HUES6 (cell line): ENCODE data around the gene IGF2BP3.

Source experiments
- H3K27ac ChIP-seq: 2 replicates; pipeline ENCODE4 v1.7.0; 2013; ENCODE audit warnings: low read depth, mild to moderate bottlenecking, low read length, inconsistent platforms
- H3K27me3 ChIP-seq: 2 replicates; pipeline ENCODE4 v1.6.1; 2013; ENCODE audit warnings: low read length; ENCODE audit not compliant: control insufficient read depth, insufficient read depth
- H3K36me3 ChIP-seq: 2 replicates; pipeline ENCODE4 v1.6.1; 2013; ENCODE audit warnings: low read length; ENCODE audit not compliant: control insufficient read depth, insufficient read depth
- H3K4me1 ChIP-seq: 2 replicates; pipeline ENCODE4 v1.6.1; 2013; ENCODE audit warnings: low read length; ENCODE audit not compliant: control insufficient read depth, insufficient read depth
- H3K4me3 ChIP-seq: 2 replicates; pipeline ENCODE4 v1.5.1; 2013; ENCODE audit warnings: low read depth, low read length
- H3K9ac ChIP-seq: one replicate; pipeline ENCODE4 v1.6.1; 2013; ENCODE audit warnings: mild to moderate bottlenecking, low read length
- H3K9me3 ChIP-seq: 2 replicates; pipeline ENCODE4 v1.6.1; 2013; ENCODE audit warnings: low read depth, low read length; ENCODE audit not compliant: control insufficient read depth, insufficient read depth

IGF2BP3 gene

DNA sequence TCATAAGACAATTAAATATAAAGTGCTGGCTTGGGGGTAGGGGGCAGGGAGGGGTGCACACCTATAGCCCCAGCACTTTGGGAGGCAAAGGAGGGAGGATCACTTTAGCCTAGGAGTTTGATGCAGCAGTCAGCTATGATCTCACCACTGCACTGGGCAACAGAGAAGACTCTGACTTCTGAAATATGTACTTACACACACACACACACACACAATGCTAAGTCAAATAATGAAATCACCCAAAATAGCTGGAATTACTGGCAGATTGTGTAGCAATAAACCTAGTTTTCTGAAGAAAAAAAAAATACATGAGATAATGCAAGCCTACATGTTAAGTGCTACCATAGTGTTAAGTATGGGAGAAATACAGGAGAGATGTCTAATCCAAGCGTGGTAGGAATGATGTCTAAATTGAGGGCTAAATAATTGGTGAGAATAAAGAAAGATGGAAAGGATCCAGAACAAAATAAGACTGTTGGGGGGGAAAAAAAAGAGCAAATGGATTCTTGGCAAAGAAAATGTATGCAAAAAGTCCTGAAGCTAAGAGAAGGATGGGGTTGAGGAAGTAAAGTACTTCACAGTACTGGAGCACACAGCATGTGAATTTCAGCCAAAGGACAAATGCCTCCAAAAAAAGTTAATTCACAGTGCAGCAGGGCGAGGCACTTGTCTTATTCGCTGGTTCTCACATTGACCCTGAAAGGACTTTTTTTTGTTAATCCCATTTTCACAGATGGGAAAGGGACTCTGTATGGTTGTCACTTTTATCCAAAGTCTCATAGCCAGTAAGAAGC is 73.9 kb downstream of the IGF2BP3 start:
- Histone ChIP-seq H3K36me3 (peaks cover 60% of the 10 kb centered on the region), H3K27ac (no peak overlapping the region), H3K4me1 (no peaks in the 10 kb centered on the region), H3K27me3 (no peaks in the 10 kb centered on the region), H3K9me3 (no peaks in the 10 kb centered on the region), H3K4me3 (no peak overlapping the region), H3K9ac (no peak overlapping the region)

GRCh38 chr7:23394488-23395171 is 75.7 kb downstream of the IGF2BP3 start:
- H3K36me3 ChIP-seq = peaks cover 55% of the 10 kb centered on the region
- H3K27ac ChIP-seq = no peak overlapping the region
- no peaks in the 10 kb centered on the region for H3K4me1 ChIP-seq
- H3K27me3 ChIP-seq = no peaks in the 10 kb centered on the region
- H3K9ac ChIP-seq = no peak overlapping the region
- H3K4me3 ChIP-seq = no peak overlapping the region
- no peaks in the 10 kb centered on the region for H3K9me3 ChIP-seq

DNA sequence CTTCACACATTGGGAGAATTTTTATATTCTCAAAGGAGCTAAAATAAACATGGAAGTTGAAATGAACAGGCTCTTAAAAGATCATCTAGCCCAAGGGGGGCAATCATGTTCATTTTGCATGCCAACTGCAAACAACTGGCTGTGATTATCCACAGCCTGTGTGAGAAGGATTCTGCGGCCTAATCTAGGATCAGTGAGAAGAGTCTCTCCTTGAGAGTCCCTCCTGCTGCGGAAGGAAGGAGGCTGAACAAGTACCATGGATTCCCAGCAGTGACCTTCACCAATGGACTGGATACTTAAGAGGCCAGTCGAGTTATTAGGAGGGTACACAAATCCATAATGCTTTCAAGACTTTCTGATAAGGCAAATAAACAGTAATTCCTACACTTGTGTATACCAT is 76.7 kb downstream of the IGF2BP3 start:
- Histone ChIP-seq H3K27ac (no peak overlapping the region), H3K9me3 (no peaks in the 10 kb centered on the region), H3K36me3 (peaks cover 62% of the 10 kb centered on the region), H3K9ac (no peak overlapping the region), H3K4me1 (no peaks in the 10 kb centered on the region), H3K4me3 (no peak overlapping the region), H3K27me3 (no peaks in the 10 kb centered on the region)

DNA sequence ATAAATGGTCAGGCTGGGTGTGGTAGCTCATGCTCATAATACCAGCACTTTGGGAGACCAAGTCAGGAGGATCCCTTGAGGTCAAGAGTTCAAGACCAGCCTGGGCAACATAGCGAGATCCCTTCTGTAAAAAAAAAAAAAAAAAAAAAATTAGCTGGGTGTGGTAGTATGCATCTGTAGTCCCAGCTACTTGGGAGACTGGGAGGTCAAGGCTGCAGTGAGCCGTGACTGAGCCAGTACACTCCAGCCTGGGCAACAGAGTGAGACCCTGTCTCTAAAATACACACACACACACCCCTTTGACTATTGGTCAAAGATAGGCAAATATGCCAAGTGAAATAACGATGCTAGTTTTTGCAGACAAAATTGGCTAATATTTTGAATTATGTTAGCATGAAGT is 80.6 kb downstream of the IGF2BP3 start:
- no peaks in the 10 kb centered on the region for H3K4me1 ChIP-seq
- no peaks in the 10 kb centered on the region for H3K9me3 ChIP-seq
- no peaks in the 10 kb centered on the region for H3K27me3 ChIP-seq
- H3K27ac ChIP-seq = no peak overlapping the region
- no peak overlapping the region for H3K9ac ChIP-seq
- no peak overlapping the region for H3K4me3 ChIP-seq
- peaks cover 72% of the 10 kb centered on the region for H3K36me3 ChIP-seq

DNA sequence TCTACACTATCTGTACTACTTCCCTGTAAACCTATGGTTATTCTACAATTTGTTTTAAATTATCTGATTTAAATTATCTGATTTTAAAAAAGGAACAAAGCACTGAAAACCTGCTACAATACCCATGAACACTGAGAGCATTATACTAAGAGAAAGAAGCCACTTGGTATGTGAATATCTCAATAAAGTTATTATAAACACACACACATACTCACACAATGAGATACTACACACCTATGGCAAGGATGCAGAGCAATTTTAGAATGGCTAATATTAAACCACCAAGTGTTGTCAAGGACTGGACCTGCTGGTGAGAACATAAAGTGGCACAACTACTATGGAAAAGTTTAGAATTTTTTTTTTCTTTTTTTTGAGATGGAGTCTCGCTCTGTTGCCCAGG is 82.7 kb downstream of the IGF2BP3 start:
- H3K4me1 ChIP-seq = no peaks in the 10 kb centered on the region
- H3K36me3 ChIP-seq = peaks cover 57% of the 10 kb centered on the region
- H3K9me3 ChIP-seq = no peaks in the 10 kb centered on the region
- no peaks in the 10 kb centered on the region for H3K27me3 ChIP-seq
- H3K4me3 ChIP-seq = no peak overlapping the region
- H3K27ac ChIP-seq = no peak overlapping the region
- H3K9ac ChIP-seq = no peak overlapping the region

DNA sequence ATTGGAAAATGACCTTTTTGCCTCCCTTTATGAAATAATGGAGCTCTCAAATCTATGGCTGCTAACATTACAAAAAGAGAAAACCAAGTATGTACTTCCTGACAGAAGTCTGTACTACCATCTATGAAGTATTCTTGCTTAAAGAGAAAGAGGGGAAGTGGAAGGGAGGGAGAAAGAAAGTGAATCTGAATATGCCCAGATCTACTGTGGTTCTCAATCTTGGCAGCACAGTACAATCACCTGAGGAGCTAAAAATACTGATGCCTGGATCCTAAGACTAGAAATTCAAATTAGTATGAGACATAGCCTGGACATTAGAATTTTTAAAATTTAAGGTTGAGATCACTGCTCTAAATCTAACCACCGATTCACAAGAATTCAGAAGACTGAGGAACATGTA is 85.2 kb downstream of the IGF2BP3 start:
- Histone ChIP-seq H3K4me1 (no peaks in the 10 kb centered on the region), H3K36me3 (peaks cover 50% of the 10 kb centered on the region), H3K9ac (no peak overlapping the region), H3K27ac (no peak overlapping the region), H3K4me3 (no peak overlapping the region), H3K27me3 (no peaks in the 10 kb centered on the region), H3K9me3 (no peaks in the 10 kb centered on the region)

- H3K9ac ChIP-seq = no peak overlapping the region
- no peaks in the 10 kb centered on the region for H3K27me3 ChIP-seq
- no peaks in the 10 kb centered on the region for H3K9me3 ChIP-seq
- no peak overlapping the region for H3K27ac ChIP-seq
- H3K4me3 ChIP-seq = no peak overlapping the region
- peaks cover 47% of the 10 kb centered on the region for H3K36me3 ChIP-seq
- H3K4me1 ChIP-seq = no peaks in the 10 kb centered on the region
Measured at GRCh38 chr7:23383225-23383624, 87.1 kb downstream of the IGF2BP3 start.

- Histone ChIP-seq H3K27me3 (no peaks in the 10 kb centered on the region), H3K27ac (no peak overlapping the region), H3K4me1 (no peaks in the 10 kb centered on the region), H3K9me3 (no peaks in the 10 kb centered on the region), H3K9ac (no peak overlapping the region), H3K4me3 (no peak overlapping the region), H3K36me3 (peaks cover 31% of the 10 kb centered on the region)
Measured at GRCh38 chr7:23380961-23381360, 89.3 kb downstream of the IGF2BP3 start.

GRCh38 chr7:23380556-23380955 is 89.7 kb downstream of the IGF2BP3 start:
- H3K9me3 ChIP-seq = no peaks in the 10 kb centered on the region
- no peaks in the 10 kb centered on the region for H3K27me3 ChIP-seq
- no peak overlapping the region for H3K27ac ChIP-seq
- no peak overlapping the region for H3K9ac ChIP-seq
- H3K4me3 ChIP-seq = no peak overlapping the region
- H3K36me3 ChIP-seq = peaks cover 31% of the 10 kb centered on the region
- H3K4me1 ChIP-seq = no peaks in the 10 kb centered on the region

DNA sequence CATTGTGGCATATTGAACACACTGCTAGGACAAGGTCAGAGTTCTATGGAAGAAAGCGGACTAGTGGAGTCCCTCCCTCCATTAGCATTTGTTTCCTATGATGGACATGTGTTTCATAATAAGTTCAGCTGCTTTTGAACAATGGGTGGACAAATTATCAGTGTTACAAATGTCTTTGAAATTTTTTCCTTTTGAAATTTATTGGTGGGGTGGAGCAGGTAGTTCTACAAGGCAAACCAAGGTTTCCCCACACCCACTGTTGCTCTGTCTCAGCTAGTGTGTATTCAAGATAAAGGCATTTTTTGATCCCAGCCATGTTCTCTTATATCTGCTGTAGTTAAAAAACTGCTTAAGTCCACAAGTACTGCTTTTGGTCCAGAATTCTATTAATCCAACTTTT is 91.3 kb downstream of the IGF2BP3 start:
- H3K27ac ChIP-seq = no peak overlapping the region
- H3K27me3 ChIP-seq = no peaks in the 10 kb centered on the region
- no peaks in the 10 kb centered on the region for H3K4me1 ChIP-seq
- no peak overlapping the region for H3K4me3 ChIP-seq
- H3K36me3 ChIP-seq = peaks cover 26% of the 10 kb centered on the region
- H3K9me3 ChIP-seq = no peaks in the 10 kb centered on the region
- H3K9ac ChIP-seq = no peak overlapping the region

DNA sequence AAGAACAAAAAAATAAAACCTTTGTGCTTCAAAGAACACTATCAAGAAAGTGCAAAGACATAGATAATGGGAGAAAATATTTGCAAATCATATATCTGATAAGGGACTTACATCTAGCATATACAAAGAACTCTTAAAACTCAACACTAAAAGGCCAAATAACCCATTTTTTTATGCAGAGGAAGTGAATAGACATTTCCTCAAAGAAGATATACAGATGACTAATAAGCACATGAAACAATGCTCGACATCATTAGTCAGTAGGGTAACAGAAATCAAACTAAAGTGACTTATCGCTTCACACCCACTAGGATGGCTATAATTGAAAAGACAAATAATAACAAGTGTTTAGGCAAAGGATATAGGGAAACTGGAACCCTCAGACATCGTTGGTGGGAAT is 93.2 kb downstream of the IGF2BP3 start:
- no peaks in the 10 kb centered on the region for H3K27me3 ChIP-seq
- no peaks in the 10 kb centered on the region for H3K9me3 ChIP-seq
- no peak overlapping the region for H3K4me3 ChIP-seq
- no peaks in the 10 kb centered on the region for H3K4me1 ChIP-seq
- H3K36me3 ChIP-seq = peaks cover 22% of the 10 kb centered on the region
- H3K9ac ChIP-seq = no peak overlapping the region
- H3K27ac ChIP-seq = no peak overlapping the region
